HEK293 (cell line): ENCODE results near the gene OCA2.

Source experiments
- CTCF ChIA-PET: fragments of 350-600 bp; formaldehyde crosslinking; extraction: SDS; loops from one replicate; lab custom pipeline; 2021; ENCODE audit warnings: antibody characterized with exemption; lab: Yijun Ruan, JAX
- POLR2A ChIA-PET: fragments of 300-600 bp; formaldehyde crosslinking; extraction: SDS; loops from one replicate; lab custom pipeline; 2020; ENCODE audit warnings: antibody characterized with exemption, inconsistent platforms; lab: Yijun Ruan, JAX
- H3K27ac ChIP-seq: fragments of 200-500 bp; sonication (Bioruptor generic); 2 replicates; pipeline ENCODE4 v1.5.1; 2014; ENCODE audit warnings: low read depth, low read length, control low read depth, inconsistent platforms; ENCODE audit errors: extremely low read depth
- H3K36me3 ChIP-seq, 2 experiments: fragments of 200-500 bp in 1 of 2; sonication (Bioruptor generic) in 1 of 2; 1 replicate in 1 of 2; 2 replicates in 1 of 2; pipeline ENCODE4 v1.5.1; 2014 to 2017; ENCODE audit warnings: inconsistent platforms in 2 of 2, low read length in 2 of 2; ENCODE audit not compliant: control insufficient read depth in 2 of 2, insufficient read depth in 1 of 2
- H3K4me1 ChIP-seq: fragments of 200-500 bp; sonication (Bioruptor generic); 2 replicates; pipeline ENCODE4 v1.5.1; 2014; ENCODE audit warnings: mild to moderate bottlenecking, low read length, inconsistent platforms; ENCODE audit not compliant: control insufficient read depth, insufficient read depth
- H3K4me3 ChIP-seq: 2 replicates; pipeline ENCODE4 v1.5.1; 2011; ENCODE audit warnings: low read depth, mild to moderate bottlenecking, control low read depth, low read length, moderate library complexity
- H3K9me3 ChIP-seq: fragments of 200-500 bp; sonication (Bioruptor generic); 2 replicates; pipeline ENCODE4 v1.5.1; 2014; ENCODE audit warnings: low read depth, low read length, inconsistent platforms; ENCODE audit not compliant: control insufficient read depth, insufficient read depth
- KLF1 ChIP-seq: fragments of 450-650 bp; formaldehyde crosslinking; IDR thresholded peaks from 2 replicates; pipeline ENCODE4 v1.5.1; 2016; ENCODE audit warnings: missing biosample characterization, missing genetic modification characterization
- KLF7 ChIP-seq: fragments of 450-650 bp; formaldehyde crosslinking; IDR thresholded peaks from 2 replicates; pipeline ENCODE4 v1.5.1; 2016; ENCODE audit warnings: missing biosample characterization, missing genetic modification characterization, borderline replicate concordance
- KLF8 ChIP-seq: fragments of 450-650 bp; formaldehyde crosslinking; IDR thresholded peaks from 2 replicates; pipeline ENCODE4 v1.5.1; 2016; ENCODE audit warnings: missing biosample characterization, missing genetic modification characterization
- PATZ1 ChIP-seq: fragments of 450-650 bp; formaldehyde crosslinking; IDR thresholded peaks from 2 replicates; pipeline ENCODE4 v1.5.1; 2016; ENCODE audit warnings: missing biosample characterization, missing genetic modification characterization
- SETDB1 ChIP-seq: IDR thresholded peaks from one replicate; pipeline ENCODE4 v1.6.1; 2017; ENCODE audit warnings: mild to moderate bottlenecking, low read length, moderate library complexity, mixed read lengths; ENCODE audit not compliant: insufficient read length
- SP2 ChIP-seq: fragments of 450-650 bp; formaldehyde crosslinking; IDR thresholded peaks from 2 replicates; pipeline ENCODE4 v1.5.1; 2016; ENCODE audit warnings: missing biosample characterization, missing genetic modification characterization
- SP3 ChIP-seq: fragments of 450-650 bp; formaldehyde crosslinking; IDR thresholded peaks from 2 replicates; pipeline ENCODE4 v1.5.1; 2016; ENCODE audit warnings: missing biosample characterization, missing genetic modification characterization
- ZBTB26 ChIP-seq: fragments of 450-650 bp; formaldehyde crosslinking; optimal IDR thresholded peaks from 2 replicates; pipeline ENCODE3; 2016; ENCODE audit warnings: missing biosample characterization, mild to moderate bottlenecking, missing genetic modification characterization
- ZBTB44 ChIP-seq: fragments of 450-650 bp; IDR thresholded peaks from 2 replicates; pipeline ENCODE4 v1.5.1; 2018; ENCODE audit warnings: missing biosample characterization, mild to moderate bottlenecking, missing genetic modification characterization
- ZNF121 ChIP-seq: fragments of 450-650 bp; formaldehyde crosslinking; IDR thresholded peaks from 2 replicates; pipeline ENCODE4 v1.5.1; 2016; ENCODE audit warnings: missing biosample characterization, missing genetic modification characterization
- ZNF138 ChIP-seq: fragments of 450-650 bp; formaldehyde crosslinking; IDR thresholded peaks from 2 replicates; pipeline ENCODE4 v1.5.1; 2016; ENCODE audit warnings: missing biosample characterization, missing genetic modification characterization, borderline replicate concordance
- ZNF175 ChIP-seq: fragments of 450-650 bp; formaldehyde crosslinking; IDR thresholded peaks from 2 replicates; pipeline ENCODE4 v1.5.1; 2016; ENCODE audit warnings: missing biosample characterization, missing genetic modification characterization
- ZNF223 ChIP-seq: fragments of 450-650 bp; formaldehyde crosslinking; IDR thresholded peaks from 2 replicates; pipeline ENCODE4 v1.5.1; 2016; ENCODE audit warnings: missing biosample characterization, missing genetic modification characterization
- ZNF248 ChIP-seq: fragments of 450-650 bp; formaldehyde crosslinking; IDR thresholded peaks from 2 replicates; pipeline ENCODE4 v1.5.1; 2017; ENCODE audit warnings: missing biosample characterization, missing genetic modification characterization
- ZNF280C ChIP-seq: fragments of 450-650 bp; formaldehyde crosslinking; IDR thresholded peaks from 2 replicates; pipeline ENCODE4 v1.5.1; 2016; ENCODE audit warnings: missing biosample characterization, missing genetic modification characterization
- ZNF362 ChIP-seq: fragments of 450-650 bp; formaldehyde crosslinking; IDR thresholded peaks from 2 replicates; pipeline ENCODE4 v1.5.1; 2016; ENCODE audit warnings: missing biosample characterization, missing genetic modification characterization
- ZNF404 ChIP-seq: fragments of 450-650 bp; formaldehyde crosslinking; IDR thresholded peaks from 2 replicates; pipeline ENCODE4 v1.5.1; 2017; ENCODE audit warnings: missing biosample characterization, missing genetic modification characterization
- ZNF580 ChIP-seq: fragments of 450-650 bp; formaldehyde crosslinking; IDR thresholded peaks from 2 replicates; pipeline ENCODE4 v1.5.1; 2016; ENCODE audit warnings: missing biosample characterization, missing genetic modification characterization
- ZNF624 ChIP-seq: fragments of 450-650 bp; formaldehyde crosslinking; IDR thresholded peaks from 2 replicates; pipeline ENCODE4 v1.5.1; 2017; ENCODE audit warnings: missing biosample characterization, missing genetic modification characterization
- ZNF670 ChIP-seq: fragments of 450-650 bp; formaldehyde crosslinking; IDR thresholded peaks from 2 replicates; pipeline ENCODE4 v1.5.1; 2016; ENCODE audit warnings: missing biosample characterization, missing genetic modification characterization, low read depth
- ZNF792 ChIP-seq: fragments of 450-650 bp; formaldehyde crosslinking; IDR thresholded peaks from 2 replicates; pipeline ENCODE4 v1.5.1; 2016; ENCODE audit warnings: missing biosample characterization, missing genetic modification characterization
- ZNF843 ChIP-seq: fragments of 450-650 bp; formaldehyde crosslinking; IDR thresholded peaks from 2 replicates; pipeline ENCODE4 v1.5.1; 2016; ENCODE audit warnings: missing biosample characterization, missing genetic modification characterization
- ZSCAN18 ChIP-seq: fragments of 450-650 bp; formaldehyde crosslinking; IDR thresholded peaks from 2 replicates; pipeline ENCODE4 v1.5.1; 2016; ENCODE audit warnings: missing biosample characterization, missing genetic modification characterization

OCA2 gene

GRCh38 chr15:27807335-27807734 is 291.8 kb downstream of the OCA2 start (continued):
- TF ChIP-seq SP3: no peak

- ChIA-PET POLR2A (no interaction called here), CTCF (interaction anchor here (0.6 kb wide), 1 partner anchor 78 kb away, joined by 5 read pairs; no protein-coding TSS in a partner anchor)
- Histone ChIP-seq H3K9me3 (no peaks in the 10 kb centered on the region), H3K36me3 (no peaks in the 10 kb centered on the region), H3K4me3 (no peak overlapping the region), H3K27ac (no peak overlapping the region), H3K4me1 (no peaks in the 10 kb centered on the region)
- TF ChIP-seq ZNF404: no peak
- TF ChIP-seq ZBTB44 (tag by site-specific recombination): no peak
- no peak for TF ChIP-seq ZNF223 (tag by site-specific recombination)
- no peak for TF ChIP-seq ZNF670 (tag by site-specific recombination)
- no peak for TF ChIP-seq SP3
- no peak for TF ChIP-seq SP2
- TF ChIP-seq SETDB1: no peak
- TF ChIP-seq ZNF362 (tag by site-specific recombination): no peak
- TF ChIP-seq ZNF792: no peak
- no peak for TF ChIP-seq ZNF121 (tag by site-specific recombination)
- no peak for TF ChIP-seq ZNF248 (tag by site-specific recombination)
- TF ChIP-seq ZBTB26 (tag by site-specific recombination): no peak
- TF ChIP-seq ZNF580 (tag by site-specific recombination): no peak
- TF ChIP-seq KLF7 (tag by site-specific recombination): no peak
- TF ChIP-seq KLF8 (tag by site-specific recombination): no peak
- no peak for TF ChIP-seq ZNF843 (tag by site-specific recombination)
Observed at GRCh38 chr15:27806396-27806795, 292.7 kb downstream of the OCA2 start.

GRCh38 chr15:27805261-27806220 is 293.6 kb downstream of the OCA2 start:
- Histone ChIP-seq H3K27ac (no peak overlapping the region), H3K4me1 (no peaks in the 10 kb centered on the region), H3K4me3 (no peak overlapping the region), H3K9me3 (no peaks in the 10 kb centered on the region), H3K36me3 (no peaks in the 10 kb centered on the region)
- CTCF ChIA-PET: no interaction called here
- POLR2A ChIA-PET: no interaction called here
- TF ChIP-seq KLF1 (tag by site-specific recombination) (no peak), ZNF175 (tag by site-specific recombination) (no peak), ZNF280C (tag by site-specific recombination) (no peak), ZNF138 (tag by site-specific recombination) (no peak), ZSCAN18 (tag by site-specific recombination) (no peak), ZNF624 (no peak), PATZ1 (tag by site-specific recombination) (no peak)
